Measurements from ENCODE around the gene C1S.

DNA sequence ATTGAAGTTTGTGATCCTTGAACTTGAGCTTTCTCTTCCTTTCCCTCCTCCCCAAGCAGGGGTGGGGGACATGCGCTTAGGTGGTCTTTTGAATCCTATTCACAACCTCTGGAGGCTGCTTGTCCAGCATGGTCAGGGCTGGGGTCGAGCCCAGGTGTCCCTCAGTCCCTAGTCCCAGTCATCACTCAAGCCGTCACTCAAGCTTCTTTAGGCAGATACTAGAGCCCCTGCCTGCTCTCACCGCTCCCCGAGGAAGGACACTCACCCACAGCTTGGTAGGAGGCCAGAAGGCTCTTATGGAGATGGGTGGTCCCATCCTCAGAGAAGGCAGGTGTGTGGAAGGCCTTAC, 49.0 kb downstream of the C1S start:
- TF ChIP-seq, protein P1, sequence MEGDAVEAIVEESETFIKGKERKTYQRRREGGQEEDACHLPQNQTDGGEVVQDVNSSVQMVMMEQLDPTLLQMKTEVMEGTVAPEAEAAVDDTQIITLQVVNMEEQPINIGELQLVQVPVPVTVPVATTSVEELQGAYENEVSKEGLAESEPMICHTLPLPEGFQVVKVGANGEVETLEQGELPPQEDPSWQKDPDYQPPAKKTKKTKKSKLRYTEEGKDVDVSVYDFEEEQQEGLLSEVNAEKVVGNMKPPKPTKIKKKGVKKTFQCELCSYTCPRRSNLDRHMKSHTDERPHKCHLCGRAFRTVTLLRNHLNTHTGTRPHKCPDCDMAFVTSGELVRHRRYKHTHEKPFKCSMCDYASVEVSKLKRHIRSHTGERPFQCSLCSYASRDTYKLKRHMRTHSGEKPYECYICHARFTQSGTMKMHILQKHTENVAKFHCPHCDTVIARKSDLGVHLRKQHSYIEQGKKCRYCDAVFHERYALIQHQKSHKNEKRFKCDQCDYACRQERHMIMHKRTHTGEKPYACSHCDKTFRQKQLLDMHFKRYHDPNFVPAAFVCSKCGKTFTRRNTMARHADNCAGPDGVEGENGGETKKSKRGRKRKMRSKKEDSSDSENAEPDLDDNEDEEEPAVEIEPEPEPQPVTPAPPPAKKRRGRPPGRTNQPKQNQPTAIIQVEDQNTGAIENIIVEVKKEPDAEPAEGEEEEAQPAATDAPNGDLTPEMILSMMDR (IDR thresholded peaks at IDR 0.05), result no peak
- TF ChIP-seq POLR2A (IDR thresholded peaks at IDR 0.05), result no peak

Data from body of pancreas (tissue), 4 donors.